Peyer's patch (tissue), 4 donors: ENCODE results near the gene LIPC. TPM values are rescaled to one million over a fixed set of nuclear protein-coding genes. Genes with fewer than 3 reads are reported as not detected.

Source experiments
- DNase-seq, 3 donors: peaks; one replicate each; pipeline ENCODE4 v3.0.0-alpha.2; 2017 to 2019
- H3K27ac ChIP-seq, 4 donors: fragments of 200-600 bp; sonication (generic); one replicate each; pipeline ENCODE4 v1.5.1; 2016 to 2019
- H3K27me3 ChIP-seq, 2 donors: fragments of 200-600 bp; sonication (generic); one replicate each; pipeline ENCODE4 v1.5.1; 2019
- H3K36me3 ChIP-seq, 3 donors: fragments of 200-600 bp; sonication (generic); one replicate each; pipeline ENCODE4 v1.5.1; 2016 to 2019
- H3K4me1 ChIP-seq, 4 donors: fragments of 200-600 bp; sonication (generic); one replicate each; pipeline ENCODE4 v1.5.1; 2016 to 2019
- H3K4me3 ChIP-seq, 4 donors: fragments of 200-600 bp; sonication (generic); 1 replicate in 3 of 4; 2 replicates in 1 of 4; pipeline ENCODE4 v1.5.1; 2016 to 2019; ENCODE audit warnings: mild to moderate bottlenecking in 1 of 4
- H3K9me3 ChIP-seq, 4 donors: fragments of 200-600 bp; sonication (generic); one replicate each; pipeline ENCODE4 v1.5.1; 2016 to 2019; ENCODE audit warnings: mild to moderate bottlenecking in 1 of 4
- CTCF ChIP-seq, 6 experiments: fragments of 450-650 bp in 4 of 6; fragments of 200-600 bp in 2 of 6; sonication (generic) in 1 of 6; IDR thresholded peaks; one replicate each; pipeline ENCODE4 v1.5.1; 2017 to 2019; ENCODE audit warnings: antibody characterized with exemption in 6 of 6, mild to moderate bottlenecking in 3 of 6, moderate library complexity in 1 of 6
- POLR2A ChIP-seq, 2 donors: fragments of 450-650 bp; IDR thresholded peaks; one replicate each; pipeline ENCODE4 v1.5.1; 2017; ENCODE audit warnings: antibody characterized with exemption in 2 of 2, mild to moderate bottlenecking in 2 of 2, moderate library complexity in 2 of 2
- total RNA-seq, 4 donors: library from RNA; depleted of rRNA; stranded (reverse); fragments of >200 nt; gene quantifications; one replicate each; pipeline ENCODE4 v1.1.0, GENCODE V29; 2016

Gene LIPC
- total RNA-seq, 4 donors from 2014 or later, result 0.40 to 8.9 (median 1.0) TPM; not detected in 1

- DNase-seq, result peak in 1 of 3 donors; percentile 28
- Histone ChIP-seq H3K9me3 (no peaks in the 10 kb centered on the region), H3K4me1 (no peaks in the 10 kb centered on the region), H3K4me3 (no peak overlapping the region), H3K27ac (no peak overlapping the region), H3K36me3 (no peaks in the 10 kb centered on the region), H3K27me3 (no peaks in the 10 kb centered on the region)
- TF ChIP-seq CTCF (IDR thresholded peaks at IDR 0.05) (no peak), POLR2A (IDR thresholded peaks at IDR 0.05) (no peak)
These were observed 89.1 kb downstream of the LIPC start for GRCh38 chr15:58520936-58521292.

DNA sequence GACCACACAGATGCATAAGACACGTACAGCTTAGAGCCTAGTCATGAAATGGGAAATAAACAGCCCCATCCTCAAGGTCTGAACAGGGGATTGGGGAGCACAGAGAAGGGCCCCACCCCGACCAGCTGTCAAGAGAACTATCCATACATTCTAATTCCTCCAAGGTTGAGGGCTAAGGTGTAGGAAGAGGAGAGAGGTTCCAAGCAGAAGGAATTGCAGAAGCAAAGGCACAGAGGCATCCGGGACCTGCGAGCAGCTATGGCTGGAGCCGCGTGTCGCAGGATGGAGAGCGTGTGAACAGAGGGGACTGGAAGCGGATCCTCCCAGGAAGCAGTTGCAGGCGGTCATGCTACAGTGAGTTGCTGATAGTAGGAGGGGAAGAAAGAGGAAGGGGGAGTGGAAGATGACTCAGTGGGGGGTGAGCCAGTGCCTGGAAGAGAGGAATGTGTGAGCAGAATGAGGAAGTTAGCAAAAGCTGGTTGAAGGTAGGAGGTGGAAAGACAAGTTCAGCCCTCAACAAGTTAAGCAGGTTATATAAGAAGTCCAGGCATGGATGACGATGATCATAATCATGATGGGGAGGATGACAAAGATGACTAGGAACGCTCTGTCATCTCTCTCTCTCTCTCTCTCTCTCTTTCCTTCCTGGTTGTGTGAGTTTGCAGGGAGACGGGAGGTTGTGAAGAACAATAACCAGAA is 89.7 kb downstream of the LIPC start:
- Histone ChIP-seq H3K4me1 (no peaks in the 10 kb centered on the region), H3K9me3 (no peaks in the 10 kb centered on the region), H3K4me3 (no peak overlapping the region), H3K36me3 (no peaks in the 10 kb centered on the region), H3K27me3 (no peaks in the 10 kb centered on the region), H3K27ac (no peak overlapping the region)
- no peak for TF ChIP-seq CTCF (IDR thresholded peaks at IDR 0.05)
- no peak for TF ChIP-seq POLR2A (IDR thresholded peaks at IDR 0.05)
- peak in 1 of 3 donors; percentile 44 for DNase-seq

- H3K9me3 ChIP-seq, result no peaks in the 10 kb centered on the region
- H3K4me1 ChIP-seq, result no peaks in the 10 kb centered on the region
- H3K27ac ChIP-seq, result no peak overlapping the region
- peak in 1 of 3 donors; percentile 32 for DNase-seq
- no peak overlapping the region for H3K4me3 ChIP-seq
- H3K27me3 ChIP-seq, result no peaks in the 10 kb centered on the region
- TF ChIP-seq POLR2A (IDR thresholded peaks at IDR 0.05), result no peak
- no peak for TF ChIP-seq CTCF (IDR thresholded peaks at IDR 0.05)
- H3K36me3 ChIP-seq, result no peaks in the 10 kb centered on the region
These were observed 90.6 kb downstream of the LIPC start for GRCh38 chr15:58522391-58522790.

GRCh38 chr15:58522865-58523264 is 91.1 kb downstream of the LIPC start:
- Histone ChIP-seq H3K4me3 (no peak overlapping the region), H3K27me3 (no peaks in the 10 kb centered on the region), H3K36me3 (no peaks in the 10 kb centered on the region), H3K4me1 (peaks cover 0 to 4% (median 2%) of the 10 kb centered on the region in 4 donors), H3K9me3 (no peaks in the 10 kb centered on the region), H3K27ac (no peak overlapping the region)
- TF ChIP-seq POLR2A (IDR thresholded peaks at IDR 0.05) (no peak), CTCF (IDR thresholded peaks at IDR 0.05) (no peak)
- peak in 1 of 3 donors; percentile 28 for DNase-seq

DNA sequence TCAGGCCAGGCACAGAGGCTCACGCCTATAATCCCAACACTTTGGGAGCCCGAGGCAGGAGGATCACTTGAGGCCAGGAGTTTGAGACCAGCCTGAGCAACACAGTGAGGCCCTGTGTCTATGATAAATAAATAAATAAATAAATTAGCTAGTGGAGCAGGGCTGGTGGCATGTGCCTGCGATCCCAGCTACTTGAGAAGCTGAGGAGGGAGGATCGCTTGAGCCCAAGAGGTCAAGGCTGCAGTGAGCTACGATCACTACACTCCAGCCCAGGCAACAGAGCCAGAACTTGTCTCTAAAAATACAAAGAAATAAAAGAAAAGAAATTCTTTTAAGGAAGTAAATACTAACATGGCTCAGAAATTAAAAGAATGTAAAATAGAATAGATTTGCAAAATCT is 91.8 kb downstream of the LIPC start:
- peak in 1 of 3 donors; percentile 14 for DNase-seq
- no peaks in the 10 kb centered on the region for H3K27me3 ChIP-seq
- peaks cover 0 to 11% (median 2%) of the 10 kb centered on the region in 4 donors for H3K4me1 ChIP-seq
- H3K9me3 ChIP-seq, result no peaks in the 10 kb centered on the region
- H3K36me3 ChIP-seq, result no peaks in the 10 kb centered on the region
- no peak overlapping the region for H3K4me3 ChIP-seq
- TF ChIP-seq POLR2A (IDR thresholded peaks at IDR 0.05) (no peak), CTCF (IDR thresholded peaks at IDR 0.05) (no peak)
- no peak overlapping the region for H3K27ac ChIP-seq
